NK-92 (cell line): ENCODE measurements around the gene HSPB8.

Source experiments
- DNase-seq: peaks from one replicate; lab custom pipeline; 2025; ENCODE audit not compliant: unreplicated experiment; lab: John Stamatoyannopoulos, UW

Gene HSPB8, protein sequence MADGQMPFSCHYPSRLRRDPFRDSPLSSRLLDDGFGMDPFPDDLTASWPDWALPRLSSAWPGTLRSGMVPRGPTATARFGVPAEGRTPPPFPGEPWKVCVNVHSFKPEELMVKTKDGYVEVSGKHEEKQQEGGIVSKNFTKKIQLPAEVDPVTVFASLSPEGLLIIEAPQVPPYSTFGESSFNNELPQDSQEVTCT

DNA sequence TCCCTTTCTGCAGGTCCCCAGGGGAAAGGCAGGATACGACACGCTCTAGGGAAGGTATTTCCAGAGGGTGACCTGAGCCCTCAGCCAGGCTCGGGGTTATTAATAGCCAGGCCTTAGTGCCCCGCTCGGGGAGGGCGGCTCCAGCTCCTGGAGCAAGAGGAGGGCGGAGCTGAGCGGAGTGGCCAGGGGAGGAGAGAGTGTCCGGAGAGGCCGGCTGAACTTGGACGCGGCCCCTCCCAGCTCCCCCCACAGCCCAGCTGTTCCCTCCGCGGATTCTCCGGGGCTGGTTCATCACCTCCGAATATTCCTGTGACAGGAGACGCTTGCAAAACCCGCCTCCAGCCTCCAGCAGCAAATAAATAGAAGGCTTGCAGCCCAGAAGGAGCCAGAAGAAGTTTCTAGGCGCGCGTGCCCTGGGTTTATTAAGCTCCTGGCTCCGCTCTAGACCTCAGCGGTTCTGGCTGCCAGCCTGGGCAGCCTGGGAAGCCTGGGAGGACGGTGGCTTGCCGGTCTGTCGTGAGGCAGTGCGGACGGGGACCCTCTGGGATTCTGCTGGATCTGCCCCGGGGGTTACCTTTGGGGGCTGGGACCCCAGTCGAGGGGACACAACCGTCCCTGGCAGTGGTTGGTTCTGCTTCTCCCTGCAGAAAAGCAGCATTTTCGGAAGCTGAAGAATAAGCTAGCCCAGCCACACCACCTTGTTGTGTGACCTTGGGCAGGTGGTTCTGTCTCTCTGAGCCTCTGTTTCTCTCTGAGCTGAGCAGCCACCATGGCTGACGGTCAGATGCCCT, at the start of gene HSPB8:
Gene HSPB8 (plus strand): TSS at position 388 of the 791 bp plus-strand sequence. CDS start 382 bp downstream, at position 770.
- no peak for DNase-seq

DNA sequence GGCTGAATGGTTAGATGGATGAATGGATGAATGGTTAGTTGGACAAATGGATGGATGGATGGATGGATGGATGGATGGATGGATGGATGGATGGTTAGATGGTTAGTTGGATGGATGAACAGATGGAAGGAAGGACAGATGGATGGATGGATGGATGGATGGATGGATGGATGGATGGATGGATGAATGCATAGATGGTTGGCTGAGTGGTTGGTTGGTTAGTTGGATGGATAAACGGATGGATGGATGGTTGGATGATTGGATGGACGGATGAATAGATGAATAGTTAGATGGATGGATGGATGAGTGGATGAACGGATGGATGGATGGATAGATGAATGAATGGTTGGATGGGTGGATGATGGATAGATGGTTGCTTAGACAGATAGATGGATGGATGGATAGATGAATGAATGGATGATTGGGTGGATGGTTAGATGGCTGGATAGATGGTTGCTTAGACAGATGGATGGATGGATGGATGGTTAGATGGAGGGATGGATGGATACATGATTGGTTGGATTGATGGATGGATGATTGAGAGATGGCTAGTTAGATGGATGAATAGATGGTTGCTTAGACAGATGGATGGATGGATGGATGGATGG, 48.8 kb upstream of the HSPB8 start:
- no peak for DNase-seq

DNA sequence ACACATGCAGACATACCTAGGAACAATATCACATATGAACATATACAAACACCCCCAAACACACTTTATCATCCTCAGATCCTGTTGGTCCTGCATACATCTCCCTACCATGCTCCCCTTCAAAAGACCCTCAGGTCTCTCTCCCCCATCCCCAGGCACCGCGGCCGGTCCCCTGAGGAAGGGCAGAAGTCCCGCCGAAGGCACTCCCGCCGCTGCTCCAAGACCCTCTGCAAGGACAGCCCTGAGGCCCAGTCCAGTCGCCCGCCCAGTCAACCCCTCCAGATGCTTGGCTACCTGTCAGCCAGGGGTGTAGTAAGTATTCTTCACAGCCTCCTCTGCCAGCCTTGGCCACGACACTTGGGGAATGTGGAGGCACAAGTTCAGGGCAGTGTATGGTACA, 48.2 kb upstream of the HSPB8 start:
- no peak for DNase-seq

DNA sequence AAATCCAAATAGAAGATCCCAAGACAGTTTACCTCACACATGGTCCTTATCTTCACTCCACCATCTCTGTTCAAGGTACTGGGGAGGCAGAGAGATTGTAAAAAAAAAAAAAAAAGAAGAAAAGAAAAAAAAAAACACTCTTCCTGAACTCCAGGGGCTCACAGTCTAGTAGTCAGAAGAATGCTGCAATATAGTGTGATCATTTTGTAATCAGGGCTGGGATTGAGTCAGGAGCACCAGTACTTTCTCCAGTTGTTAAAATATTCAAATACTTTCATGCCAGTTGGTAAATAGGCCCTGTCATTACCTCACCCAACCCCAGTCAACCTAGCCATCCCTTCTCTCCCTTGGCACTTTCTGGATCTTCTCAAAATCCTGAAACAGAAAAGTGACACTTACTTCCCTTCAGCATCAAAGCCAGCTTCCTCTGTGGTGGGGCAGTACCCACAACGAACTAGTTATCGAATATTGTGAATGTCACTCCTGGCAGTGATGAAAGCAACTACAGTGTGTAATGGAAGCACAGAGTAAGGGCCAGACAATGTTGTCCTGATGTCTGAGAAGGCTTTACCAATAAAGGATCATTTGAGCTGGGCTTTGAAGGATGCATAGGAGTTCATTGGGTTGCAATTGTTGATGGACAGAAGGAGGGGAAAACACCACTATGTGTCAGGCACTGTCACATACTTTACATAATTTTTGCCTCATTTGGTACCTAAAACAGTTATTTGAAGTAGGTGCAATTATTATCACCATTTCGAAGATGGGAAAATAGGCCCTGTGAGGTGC, 44.3 kb upstream of the HSPB8 start:
- DNase-seq = no peak

DNA sequence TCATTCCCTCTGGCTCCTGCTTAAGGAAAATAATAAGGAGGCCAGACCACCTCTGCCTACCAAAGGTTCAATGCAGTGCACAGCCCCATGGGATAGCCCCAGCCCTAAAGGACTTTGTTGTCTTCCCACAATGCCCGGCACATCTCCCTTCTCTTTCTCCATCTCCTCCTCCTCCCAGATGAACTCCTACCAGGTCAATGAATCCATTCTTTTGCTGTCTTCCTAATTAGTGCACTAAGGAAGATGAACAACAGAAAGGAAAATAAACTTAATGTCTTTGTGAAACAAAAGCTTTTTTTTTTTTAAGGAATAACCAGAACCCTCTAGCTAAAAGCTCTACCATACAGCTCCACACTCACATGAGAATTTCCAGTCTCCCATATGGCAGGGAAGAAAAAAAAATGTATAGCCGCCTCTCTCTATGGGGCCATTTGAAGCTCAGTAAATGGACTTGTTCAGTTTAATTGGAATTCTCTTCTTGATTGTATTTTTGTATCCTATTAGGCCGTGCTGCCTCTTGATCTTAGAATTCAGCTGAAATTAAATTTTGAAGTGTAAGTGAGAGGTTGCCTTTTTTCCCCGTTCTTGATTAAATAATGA, 41.8 kb upstream of the HSPB8 start:
- DNase-seq = no peak

DNA sequence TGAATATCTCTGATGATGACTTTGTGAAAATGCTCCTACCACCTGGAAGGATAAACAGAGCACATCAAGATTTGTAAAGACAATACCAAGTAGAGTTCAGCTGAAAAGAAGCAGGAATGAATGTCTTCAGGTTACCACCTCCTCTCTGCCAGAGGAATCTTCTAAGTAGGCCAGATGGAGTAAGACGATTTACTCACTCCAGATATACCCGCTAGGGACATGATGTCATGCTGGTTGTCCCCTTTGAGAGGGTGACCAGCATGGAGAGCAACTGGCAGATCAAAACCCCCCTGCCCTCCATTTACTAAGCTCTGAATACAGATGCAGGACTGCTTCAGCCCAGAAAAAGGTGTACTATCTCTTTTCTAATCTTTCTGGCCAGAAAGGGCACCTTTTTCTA, 39.3 kb upstream of the HSPB8 start:
- no peak for DNase-seq

DNA sequence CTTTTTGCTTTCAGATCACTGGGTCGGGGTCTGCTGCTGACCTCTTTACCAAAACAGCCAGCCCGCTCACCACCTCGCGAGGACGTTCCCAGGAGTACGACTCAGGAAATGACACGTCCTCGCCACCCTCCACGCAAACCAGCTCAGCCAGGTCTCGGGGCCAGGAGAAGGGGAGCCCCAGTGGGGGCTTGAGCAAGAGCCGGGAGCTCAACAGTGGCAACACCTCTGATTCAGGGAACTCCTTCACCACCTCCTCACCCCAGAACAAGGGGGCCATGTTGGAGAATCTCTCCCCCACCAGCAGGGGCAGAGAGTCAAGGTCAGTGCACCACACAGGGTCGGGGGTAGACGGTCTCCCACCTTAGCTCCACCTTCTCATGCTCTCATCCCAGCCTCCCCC, 33.4 kb upstream of the HSPB8 start:
- no peak for DNase-seq

DNA sequence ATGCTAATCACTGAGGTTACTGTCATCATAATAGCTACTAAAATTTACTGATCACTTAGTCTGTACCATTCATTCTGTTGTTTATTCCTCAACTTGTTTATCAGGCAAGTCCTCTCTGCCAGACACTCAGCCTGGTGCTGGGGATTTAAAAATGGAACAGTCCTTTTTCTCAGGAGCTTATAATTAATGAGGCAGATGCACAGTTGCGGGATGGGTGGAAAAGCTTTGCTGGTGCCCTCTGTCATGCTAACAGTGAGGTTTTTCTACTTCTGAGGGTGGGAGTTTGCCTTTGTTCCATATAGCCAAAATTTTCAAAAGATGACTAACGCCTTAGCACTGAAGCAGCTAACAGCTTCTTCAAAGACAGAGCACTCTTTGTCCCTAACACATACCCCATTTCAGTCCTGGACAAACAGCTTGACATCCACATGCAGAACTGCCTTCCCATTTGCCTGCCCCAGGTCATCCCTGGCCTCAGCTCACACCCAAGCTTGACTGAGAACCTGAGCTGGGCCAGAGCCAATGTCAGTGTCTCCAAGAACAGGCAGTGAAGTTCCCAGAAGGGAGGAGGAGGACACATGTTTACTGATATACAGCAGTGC, 30.8 kb upstream of the HSPB8 start:
- DNase-seq = no peak

DNA sequence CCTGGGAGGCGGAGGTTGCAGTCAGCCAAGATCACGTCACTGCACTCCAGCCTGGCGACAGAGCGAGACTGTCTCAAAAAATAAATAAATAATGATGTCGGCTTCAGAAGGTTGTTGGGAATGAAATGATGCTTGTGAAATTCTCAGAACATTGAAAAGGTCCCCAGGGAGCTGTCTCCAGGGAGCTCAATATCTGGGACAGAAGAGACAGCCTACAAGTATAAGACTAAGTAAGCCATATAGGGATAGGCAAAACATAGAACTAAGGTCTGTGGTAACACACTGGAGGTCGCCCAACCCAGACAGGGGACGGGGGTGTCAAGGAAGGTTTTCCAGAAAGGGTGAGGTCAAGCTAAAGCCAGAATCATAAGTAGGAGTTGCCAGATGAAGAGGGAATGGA, 29.5 kb upstream of the HSPB8 start:
- DNase-seq = no peak

DNA sequence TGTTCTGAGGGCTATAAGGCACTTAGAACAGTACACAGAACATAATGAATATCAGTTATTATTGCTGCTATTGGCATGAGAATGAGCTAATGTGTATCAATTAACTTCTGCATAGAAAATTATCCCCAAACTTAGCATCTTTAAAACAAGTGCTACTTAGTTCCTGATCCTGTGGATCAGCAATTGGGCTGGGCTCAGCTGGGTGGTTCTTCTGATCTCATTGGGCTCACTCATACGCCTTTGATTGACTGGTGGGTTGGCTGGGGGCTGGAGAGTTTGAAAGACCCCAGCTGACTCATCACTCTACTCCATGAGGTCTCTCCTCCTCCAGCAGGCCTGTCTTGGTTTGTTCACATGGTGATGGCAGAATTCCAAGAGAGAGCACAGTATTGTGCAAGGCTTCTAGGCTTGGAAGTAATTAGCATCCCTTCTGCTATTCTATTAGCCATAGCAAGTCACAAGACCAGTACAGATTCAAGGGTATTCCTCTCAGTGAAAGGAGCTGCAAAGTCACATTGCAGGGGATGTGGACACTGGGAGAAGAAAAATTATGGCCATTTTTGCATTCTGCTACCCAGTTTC, 27.2 kb upstream of the HSPB8 start:
- no peak for DNase-seq

DNA sequence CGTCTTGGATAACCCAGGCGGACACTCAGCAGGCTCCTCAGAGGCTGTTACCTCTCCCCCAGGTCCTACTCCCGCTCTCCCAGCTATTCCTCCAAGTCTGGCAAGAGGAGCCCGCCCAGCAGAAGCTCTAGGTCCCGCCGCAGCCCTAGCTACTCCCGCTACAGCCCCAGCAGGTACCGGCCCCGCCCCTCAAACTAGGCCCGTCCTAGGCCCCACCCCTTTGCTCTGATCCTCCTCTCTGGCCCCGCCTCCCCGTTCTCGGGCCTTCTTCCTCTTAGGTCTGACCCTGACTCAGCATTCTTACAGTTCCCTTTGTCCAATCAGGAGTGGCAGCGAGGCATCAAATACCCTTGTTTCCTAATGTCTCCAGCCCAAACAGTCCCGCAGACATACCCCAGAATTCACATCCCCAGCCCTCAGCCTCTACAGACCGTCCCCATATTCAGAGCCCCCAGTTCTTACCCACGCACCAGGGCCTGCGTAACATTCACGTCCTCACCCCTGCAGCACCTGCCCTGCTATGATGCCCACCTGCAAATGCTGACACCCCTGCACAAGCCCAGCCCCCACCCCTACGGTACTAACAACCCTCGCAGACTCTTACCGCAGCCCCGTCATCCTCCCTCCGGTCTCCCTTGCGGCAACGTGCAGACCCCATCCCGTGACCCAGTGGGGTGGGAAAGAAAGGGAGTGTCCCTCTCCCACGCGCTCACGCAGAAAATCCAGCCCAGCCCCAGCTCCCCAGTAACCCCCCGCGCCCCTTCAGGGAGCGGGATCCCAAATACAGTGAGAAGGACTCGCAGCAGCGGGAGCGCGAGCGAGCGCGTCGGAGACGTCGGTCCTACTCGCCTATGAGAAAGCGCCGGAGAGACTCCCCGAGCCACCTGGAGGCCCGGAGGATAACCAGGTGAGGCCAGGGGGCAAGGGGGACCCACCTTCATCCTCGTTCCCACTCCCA, 25.0 kb upstream of the HSPB8 start:
- no peak for DNase-seq

DNA sequence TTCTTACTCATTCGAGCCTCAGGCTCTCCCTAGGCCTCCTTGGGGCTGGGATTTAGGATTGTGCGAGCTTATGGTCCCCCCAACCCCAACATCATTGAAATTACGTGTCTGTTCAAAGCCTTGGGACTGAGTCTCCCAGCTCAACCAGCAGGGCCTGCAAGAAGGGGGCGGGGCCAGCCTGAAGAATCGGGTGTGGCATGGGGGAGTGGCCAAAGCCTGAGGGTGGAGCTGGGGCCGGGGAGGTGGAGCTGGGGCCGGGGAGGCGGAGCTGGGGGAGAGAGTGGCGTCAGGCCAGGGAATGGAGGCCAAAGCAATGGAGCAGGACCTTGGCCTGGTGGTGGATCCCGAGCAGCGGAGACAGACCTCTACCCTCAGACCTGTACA, 24.3 kb upstream of the HSPB8 start:
- no peak for DNase-seq

DNA sequence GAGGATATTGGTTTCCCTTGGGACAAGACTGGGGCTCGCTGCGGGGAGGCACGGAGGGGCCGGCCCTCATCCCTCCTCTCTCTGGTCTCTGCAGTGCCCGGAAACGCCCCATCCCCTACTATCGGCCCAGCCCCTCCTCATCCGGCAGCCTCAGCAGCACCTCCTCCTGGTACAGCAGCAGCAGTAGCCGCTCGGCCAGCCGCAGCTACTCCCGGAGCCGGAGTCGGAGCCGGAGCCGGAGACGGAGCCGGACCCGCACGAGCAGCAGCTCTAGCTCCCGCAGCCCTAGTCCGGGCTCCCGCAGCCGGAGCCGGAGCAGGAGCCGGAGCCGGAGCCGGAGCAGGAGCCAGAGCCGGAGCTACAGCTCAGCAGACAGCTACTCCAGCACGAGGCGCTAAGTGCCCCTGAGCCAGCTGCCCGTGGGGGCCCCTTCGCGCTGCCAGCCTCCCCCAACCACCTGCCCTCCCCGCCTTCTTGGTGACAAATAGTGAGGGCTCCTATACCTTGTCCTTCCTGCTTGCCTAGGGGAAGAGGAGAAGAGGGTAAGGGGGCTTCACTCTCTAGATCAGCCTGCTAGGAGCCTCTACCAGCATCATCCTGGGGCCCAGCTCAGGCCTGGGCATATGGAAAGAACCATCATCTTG, 22.2 kb upstream of the HSPB8 start:
- DNase-seq = no peak

DNA sequence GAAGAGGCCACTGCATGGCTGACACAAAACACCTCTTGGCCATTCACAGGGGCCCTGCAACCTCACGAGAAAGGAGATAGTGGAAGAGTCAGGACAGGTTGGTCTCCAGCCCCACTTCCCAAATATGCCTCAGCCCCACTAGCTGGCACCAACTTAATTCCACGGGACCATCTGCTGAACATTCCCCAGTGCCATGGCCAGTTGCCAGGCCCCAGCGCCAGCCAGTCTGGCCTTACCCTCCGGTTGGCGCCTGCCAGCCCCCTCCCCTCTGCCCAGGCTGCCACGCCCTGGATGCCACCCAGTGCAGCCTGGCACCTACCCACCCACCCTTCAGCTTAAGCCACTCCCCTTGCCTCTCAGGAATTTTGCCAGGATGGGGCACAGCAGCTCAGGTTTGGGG, 21.2 kb upstream of the HSPB8 start:
- no peak for DNase-seq

DNA sequence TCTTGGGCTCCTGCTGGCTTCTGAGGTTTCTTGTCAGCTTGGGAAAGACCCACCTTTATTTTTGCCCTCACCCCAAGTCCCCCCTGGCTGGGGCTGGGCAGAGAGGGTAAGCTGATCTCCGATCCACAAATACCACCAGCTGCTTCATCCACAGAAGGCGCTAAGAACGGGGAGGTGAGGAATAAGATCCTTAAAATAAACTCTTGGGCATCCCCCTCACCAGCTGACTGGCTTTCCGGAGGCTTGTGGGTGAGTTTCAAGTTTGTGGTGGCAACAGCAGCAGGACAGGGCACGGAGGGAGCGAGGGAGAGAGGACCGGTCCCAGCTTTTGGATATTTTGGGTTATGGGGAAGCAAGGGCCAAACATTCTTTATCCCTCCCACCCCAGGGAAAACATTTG, 20.8 kb upstream of the HSPB8 start:
- no peak for DNase-seq

DNA sequence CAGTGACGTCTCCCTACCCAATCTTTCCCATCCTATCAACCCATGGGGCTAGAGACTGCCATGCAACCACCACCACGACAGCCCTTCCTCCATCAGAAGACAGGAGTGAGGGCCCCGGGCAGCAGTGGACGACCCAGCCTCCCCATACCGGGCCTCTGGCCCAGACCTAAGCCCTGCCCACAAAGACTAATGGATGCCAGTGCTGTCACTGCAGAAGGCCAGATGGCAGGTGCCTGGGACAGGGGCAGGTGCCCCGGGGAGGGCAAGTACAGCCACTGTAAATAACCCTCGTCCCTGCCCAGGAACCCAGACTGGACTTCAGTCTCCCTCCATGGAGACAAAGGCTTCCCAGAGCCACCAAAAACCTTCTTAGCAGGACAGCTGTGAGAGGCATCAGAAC, 20.3 kb upstream of the HSPB8 start:
- no peak for DNase-seq

DNA sequence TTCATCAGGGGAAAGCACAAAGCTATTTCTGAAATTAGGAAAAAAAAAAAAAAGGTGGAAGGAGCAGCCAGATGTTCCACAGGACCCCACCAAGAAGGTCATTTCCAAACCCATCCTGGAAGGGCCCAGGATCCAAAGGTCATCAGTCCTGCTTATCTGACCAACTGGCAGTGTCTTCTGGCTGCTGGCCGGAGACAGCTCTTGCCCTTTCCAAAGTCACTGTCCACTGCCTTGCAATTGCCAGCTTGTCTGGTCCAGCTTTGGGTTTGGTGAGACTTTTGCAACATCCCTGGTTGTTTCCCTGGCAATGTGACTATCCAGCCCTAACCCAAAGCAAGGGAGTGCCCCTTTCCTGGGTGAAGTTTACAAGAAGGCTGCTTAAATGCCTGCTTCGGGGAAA, 18.9 kb upstream of the HSPB8 start:
- DNase-seq = no peak

DNA sequence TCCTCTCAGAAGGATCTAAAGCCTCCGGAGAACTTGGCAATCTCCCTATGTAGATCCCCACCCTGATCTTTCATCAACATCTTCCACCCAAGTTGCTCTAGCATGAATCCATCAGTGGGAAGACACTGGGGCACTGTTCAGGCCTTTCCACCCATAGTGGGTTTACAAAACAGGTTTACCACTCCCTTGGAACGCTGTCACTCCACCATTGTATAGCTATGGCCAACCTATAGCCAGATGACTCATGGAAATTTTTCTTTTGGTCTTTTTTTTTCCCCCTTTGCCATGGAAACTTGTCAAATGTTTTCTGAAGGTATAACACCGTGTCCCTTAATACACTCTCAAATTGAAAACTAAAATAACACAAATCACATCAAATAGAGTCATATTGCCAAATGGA, 10.8 kb upstream of the HSPB8 start:
- no peak for DNase-seq

DNA sequence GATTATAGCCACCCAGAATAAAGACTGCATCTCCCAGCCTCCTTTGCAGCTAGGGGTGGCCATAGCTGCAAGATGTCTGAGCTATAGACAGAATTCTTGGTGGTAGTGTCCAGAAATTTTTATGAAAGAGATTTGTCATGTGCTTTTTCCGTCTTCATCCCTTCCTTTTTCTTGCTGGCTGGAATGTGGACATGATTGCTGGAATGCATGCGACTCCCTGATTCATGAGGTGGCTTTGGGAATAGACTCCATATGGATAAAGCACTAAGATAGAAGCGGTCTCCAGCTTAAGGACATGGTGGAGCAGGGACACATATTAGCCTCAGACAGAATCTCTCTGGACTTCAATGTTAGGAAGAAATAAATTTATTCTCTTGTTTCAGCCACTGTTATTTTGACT, 10.0 kb upstream of the HSPB8 start:
- DNase-seq = no peak
